ENCODE data around the gene PARP4.

DNA sequence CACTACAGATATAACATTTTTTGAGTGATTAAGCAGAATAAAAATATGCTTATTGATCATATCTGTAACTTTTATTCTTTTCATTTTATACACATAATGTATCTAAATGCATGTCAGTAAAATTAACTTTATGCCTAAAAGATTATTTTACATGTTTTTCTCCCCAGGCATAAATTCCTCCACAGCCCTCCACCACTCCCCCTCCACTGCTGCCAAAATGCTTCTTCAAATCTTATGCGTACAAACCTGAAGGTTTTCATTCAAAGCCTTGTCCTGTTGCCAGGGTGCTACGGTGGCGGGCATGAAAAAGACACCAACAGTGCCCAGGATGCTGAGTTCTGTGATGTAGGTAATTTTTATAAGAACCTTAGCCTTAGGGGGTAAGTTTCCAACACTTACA lies 52.9 kb downstream of the PARP4 start:
- no peak for TF ChIP-seq POLR2A (IDR thresholded peaks at IDR 0.05)
- TF ChIP-seq, protein P1, sequence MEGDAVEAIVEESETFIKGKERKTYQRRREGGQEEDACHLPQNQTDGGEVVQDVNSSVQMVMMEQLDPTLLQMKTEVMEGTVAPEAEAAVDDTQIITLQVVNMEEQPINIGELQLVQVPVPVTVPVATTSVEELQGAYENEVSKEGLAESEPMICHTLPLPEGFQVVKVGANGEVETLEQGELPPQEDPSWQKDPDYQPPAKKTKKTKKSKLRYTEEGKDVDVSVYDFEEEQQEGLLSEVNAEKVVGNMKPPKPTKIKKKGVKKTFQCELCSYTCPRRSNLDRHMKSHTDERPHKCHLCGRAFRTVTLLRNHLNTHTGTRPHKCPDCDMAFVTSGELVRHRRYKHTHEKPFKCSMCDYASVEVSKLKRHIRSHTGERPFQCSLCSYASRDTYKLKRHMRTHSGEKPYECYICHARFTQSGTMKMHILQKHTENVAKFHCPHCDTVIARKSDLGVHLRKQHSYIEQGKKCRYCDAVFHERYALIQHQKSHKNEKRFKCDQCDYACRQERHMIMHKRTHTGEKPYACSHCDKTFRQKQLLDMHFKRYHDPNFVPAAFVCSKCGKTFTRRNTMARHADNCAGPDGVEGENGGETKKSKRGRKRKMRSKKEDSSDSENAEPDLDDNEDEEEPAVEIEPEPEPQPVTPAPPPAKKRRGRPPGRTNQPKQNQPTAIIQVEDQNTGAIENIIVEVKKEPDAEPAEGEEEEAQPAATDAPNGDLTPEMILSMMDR (IDR thresholded peaks at IDR 0.05) = no peak

Measured in right lobe of liver (tissue), 4 donors.